GM23338 (cell line): ENCODE results near the gene IFTAP. TPM values are rescaled to one million over a fixed set of nuclear protein-coding genes. Genes with fewer than 3 reads are reported as not detected.

ENCODE experiments used
- ATAC-seq: fragments of 200-7000 bp; cut with Tn5 transposase; 3 replicates; pipeline ENCODE4 v1.9.1; 2020
- DNase-seq: peaks from one replicate; pipeline ENCODE4 v3.0.0-alpha.2; 2015; ENCODE audit warnings: low spot score
- H2AFZ ChIP-seq: fragments of 200-600 bp; sonication (generic); 2 replicates; pipeline ENCODE4 v1.8.0; 2016; ENCODE audit warnings: antibody characterized with exemption, mild to moderate bottlenecking, moderate library complexity
- H3F3A ChIP-seq: fragments of 200-600 bp; sonication (generic); replicated peaks from 2 replicates; pipeline ENCODE4 v1.8.0; 2017; ENCODE audit warnings: antibody characterized with exemption, mixed run types, low read depth
- H3K27ac ChIP-seq: fragments of 200-600 bp; sonication (generic); 2 replicates; pipeline ENCODE4 v1.6.1; 2016; ENCODE audit warnings: low read depth
- H3K27me3 ChIP-seq: fragments of 200-600 bp; sonication (generic); 2 replicates; pipeline ENCODE4 v1.8.0; 2016; ENCODE audit warnings: mild to moderate bottlenecking, mixed run types, moderate library complexity; ENCODE audit not compliant: insufficient read depth
- H3K36me3 ChIP-seq: fragments of 200-600 bp; sonication (generic); 2 replicates; pipeline ENCODE4 v1.8.0; 2016; ENCODE audit warnings: mild to moderate bottlenecking; ENCODE audit not compliant: insufficient read depth
- H3K4me1 ChIP-seq: fragments of 200-600 bp; sonication (generic); 2 replicates; pipeline ENCODE4 v1.8.0; 2016; ENCODE audit warnings: mild to moderate bottlenecking, moderate library complexity; ENCODE audit not compliant: insufficient read depth
- H3K4me2 ChIP-seq: fragments of 200-600 bp; sonication (generic); 2 replicates; pipeline ENCODE4 v1.7.1; 2017; ENCODE audit warnings: mixed run types
- H3K4me3 ChIP-seq: fragments of 200-600 bp; sonication (generic); 2 replicates; pipeline ENCODE4 v1.6.1; 2016; ENCODE audit warnings: mixed run types
- H3K79me2 ChIP-seq: fragments of 200-600 bp; sonication (generic); replicated peaks from 2 replicates; pipeline ENCODE4 v1.8.0; 2017; ENCODE audit warnings: mild to moderate bottlenecking; ENCODE audit not compliant: insufficient read depth
- H3K9me2 ChIP-seq: fragments of 200-600 bp; sonication (generic); 2 replicates; pipeline ENCODE4 v1.8.0; 2017; ENCODE audit not compliant: insufficient read depth
- H4K20me1 ChIP-seq: fragments of 200-600 bp; sonication (generic); replicated peaks from 2 replicates; pipeline ENCODE4 v1.8.0; 2017; ENCODE audit warnings: mild to moderate bottlenecking; ENCODE audit not compliant: insufficient read depth
- H3K27ac Mint-ChIP-seq: 2 replicates; pipeline ENCODE4 v1.8.0; 2020; ENCODE audit warnings: inconsistent platforms, mild to moderate bottlenecking, moderate library complexity, mixed read lengths
- H3K27me3 Mint-ChIP-seq: 3 replicates; pipeline ENCODE4 v1.8.0; 2022; ENCODE audit warnings: low read depth, mild to moderate bottlenecking, moderate library complexity, mixed read lengths, inconsistent platforms; ENCODE audit not compliant: insufficient read depth, poor library complexity
- H3K36me3 Mint-ChIP-seq: 3 replicates; pipeline ENCODE4 v1.8.0; 2021; ENCODE audit warnings: low read depth, mild to moderate bottlenecking, inconsistent platforms, moderate library complexity, mixed read lengths
- H3K4me1 Mint-ChIP-seq: 3 replicates; pipeline ENCODE4 v1.8.0; 2020; ENCODE audit warnings: mild to moderate bottlenecking, inconsistent platforms, mixed read lengths
- H3K4me3 Mint-ChIP-seq: 3 replicates; pipeline ENCODE4 v1.8.0; 2021; ENCODE audit warnings: moderate library complexity, mild to moderate bottlenecking, inconsistent platforms, mixed read lengths
- H3K9me3 Mint-ChIP-seq: 3 replicates; pipeline ENCODE4 v1.8.0; 2020; ENCODE audit warnings: moderate library complexity, mild to moderate bottlenecking, inconsistent platforms, mixed read lengths
- CREB1 ChIP-seq: fragments of 250-450 bp; sonication (Bioruptor Pico); IDR thresholded peaks from 2 replicates; pipeline ENCODE4 v1.5.0; 2020; ENCODE audit warnings: low read depth, mild to moderate bottlenecking, moderate library complexity
- CTCF ChIP-seq, 2 experiments: fragments of 200-600 bp in 1 of 2; sonication (generic) in 1 of 2; conservative IDR thresholded peaks; 2 replicates each; pipeline versions ENCODE4 v1.5.1 to v1.6.1; 2016 to 2017; ENCODE audit warnings: antibody characterized with exemption in 2 of 2, low read depth in 2 of 2, mild to moderate bottlenecking in 2 of 2, moderate library complexity in 1 of 2
- JUNB ChIP-seq: IDR thresholded peaks from one replicate; pipeline ENCODE4 v1.6.1; 2016; ENCODE audit warnings: antibody characterized with exemption; ENCODE audit not compliant: unreplicated experiment
- POLR2AphosphoS5 ChIP-seq: IDR thresholded peaks from 2 replicates; pipeline ENCODE4 v1.6.1; 2016; ENCODE audit warnings: antibody characterized with exemption, low read depth
- REST ChIP-seq: IDR thresholded peaks from one replicate; pipeline ENCODE4 v1.6.1; 2018; ENCODE audit warnings: antibody characterized with exemption; ENCODE audit not compliant: unreplicated experiment
- STAT1 ChIP-seq: IDR thresholded peaks from one replicate; pipeline ENCODE4 v1.6.1; 2016; ENCODE audit warnings: antibody characterized with exemption; ENCODE audit not compliant: unreplicated experiment
- ZNF114 ChIP-seq: fragments of 250-450 bp; sonication (Bioruptor Pico); IDR thresholded peaks from 2 replicates; pipeline ENCODE4 v1.5.0; 2020; ENCODE audit warnings: mild to moderate bottlenecking, moderate library complexity
- ZNF331 ChIP-seq: fragments of 250-450 bp; sonication (Bioruptor Pico); IDR thresholded peaks from 2 replicates; pipeline ENCODE4 v1.5.0; 2020; ENCODE audit warnings: low read depth, mild to moderate bottlenecking, moderate library complexity
- polyA plus RNA-seq: library from polyadenylated mRNA; unstranded; fragments of >200 nt; fragmentation: Nextera tagmentation; extraction: Ambion mirVana; gene quantifications from 2 replicates; pipeline ENCODE4 v1.2.1, GENCODE V29; 2016
- total RNA-seq: library from RNA; depleted of rRNA; stranded (reverse); fragments of >200 nt; shearing (Covaris generic); gene quantifications from 2 replicates; pipeline ENCODE4 v1.2.3, GENCODE V29; 2014

The IFTAP gene
- total and polyA plus RNA-seq, 2 experiments from 2014 or later, result 17.1 to 39.1 TPM

GRCh38 chr11:36615826-36616225 is 21.5 kb downstream of the IFTAP start (continued):
- no peak for TF ChIP-seq CTCF (conservative IDR thresholded peaks at IDR 0.05; ENCODE audit: low read depth in 2 of 2)
- TF ChIP-seq JUNB, result no peak
- TF ChIP-seq STAT1, result no peak

- H3K4me1 ChIP-seq, result no peaks in the 10 kb centered on the region
- H3K4me1 Mint-ChIP-seq, result no peaks in the 10 kb centered on the region
- H3K4me3 ChIP-seq, result no peak overlapping the region
- no peak overlapping the region for H2AFZ ChIP-seq
- H3K27me3 ChIP-seq, result no peaks in the 10 kb centered on the region
- no peaks in the 10 kb centered on the region for H3K9me2 ChIP-seq
- no peaks in the 10 kb centered on the region for H3K36me3 ChIP-seq
- no peak for TF ChIP-seq STAT1
- no peak overlapping the region for H3K27ac Mint-ChIP-seq
- DNase-seq (no peak), ATAC-seq (no peak)
- H3K27me3 Mint-ChIP-seq, result no peaks in the 10 kb centered on the region
- no peaks in the 10 kb centered on the region for H3K9me3 Mint-ChIP-seq
- no peak overlapping the region for H3K4me3 Mint-ChIP-seq
- no peaks in the 10 kb centered on the region for H3F3A ChIP-seq
- H3K27ac ChIP-seq, result no peak overlapping the region
- H3K4me2 ChIP-seq, result no peak overlapping the region
- no peaks in the 10 kb centered on the region for H3K79me2 ChIP-seq
- H4K20me1 ChIP-seq, result 0 out of 2 replicates have a peak, but pooled peaks cover 2% of the 10 kb centered on the region
- H3K36me3 Mint-ChIP-seq, result no peaks in the 10 kb centered on the region
Observed at GRCh38 chr11:36617543-36618362, 23.5 kb downstream of the IFTAP start.

DNA sequence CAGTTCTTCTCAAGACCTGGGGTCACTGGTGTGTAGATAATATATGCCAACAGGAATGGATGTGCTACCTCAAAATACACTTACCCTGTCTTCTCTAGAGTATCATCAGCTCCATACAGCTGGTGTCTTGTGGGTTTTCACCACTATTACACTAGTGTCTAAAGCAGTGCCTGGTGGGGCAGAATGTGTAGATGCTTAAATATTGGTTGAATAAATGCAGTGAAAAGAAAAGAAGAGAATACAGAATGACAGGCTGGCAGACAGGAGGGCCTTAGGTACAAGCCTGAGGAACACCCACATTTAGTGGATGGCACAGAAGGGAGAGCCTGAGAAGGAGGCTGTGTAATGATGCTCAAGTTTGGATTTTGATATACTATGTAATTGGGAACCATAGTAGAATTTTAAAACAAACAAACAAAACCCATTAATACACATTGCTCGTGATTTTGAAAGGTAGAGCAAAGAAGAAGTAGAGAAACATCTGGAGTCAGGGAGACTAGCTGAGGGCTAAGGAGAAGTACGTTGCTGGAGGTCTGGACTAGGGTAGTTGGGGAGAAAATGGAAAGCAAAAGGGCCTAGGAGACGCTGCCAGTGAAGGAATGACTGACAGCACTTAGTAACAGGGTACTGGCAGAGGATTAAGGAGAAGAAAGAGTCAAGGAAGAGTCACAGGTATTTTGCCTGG is 24.2 kb downstream of the IFTAP start:
- Histone ChIP-seq H3F3A (no peaks in the 10 kb centered on the region), H3K4me1 (no peaks in the 10 kb centered on the region), H3K79me2 (no peaks in the 10 kb centered on the region), H3K27me3 (no peaks in the 10 kb centered on the region), H3K4me2 (no peak overlapping the region), H3K4me3 (no peak overlapping the region), H3K27ac (no peak overlapping the region), H4K20me1 (0 out of 2 replicates have a peak, but pooled peaks cover 2% of the 10 kb centered on the region), H3K9me2 (no peaks in the 10 kb centered on the region), H3K36me3 (no peaks in the 10 kb centered on the region), H2AFZ (no peak overlapping the region)
- H3K4me1 Mint-ChIP-seq, result no peaks in the 10 kb centered on the region
- no peaks in the 10 kb centered on the region for H3K27me3 Mint-ChIP-seq
- ATAC-seq, result no peak
- DNase-seq, result no peak
- H3K36me3 Mint-ChIP-seq, result no peaks in the 10 kb centered on the region
- H3K27ac Mint-ChIP-seq, result no peak overlapping the region
- no peaks in the 10 kb centered on the region for H3K9me3 Mint-ChIP-seq
- no peak overlapping the region for H3K4me3 Mint-ChIP-seq
- TF ChIP-seq JUNB (no peak), CREB1 (no peak), REST (no peak), STAT1 (no peak), ZNF114 (CRISPR knock-in tag) (no peak), POLR2AphosphoS5 (no peak), ZNF331 (CRISPR knock-in tag) (no peak)
